ENCODE results near the gene CHRNA1. TPM values are rescaled to one million over a fixed set of nuclear protein-coding genes. Genes with fewer than 3 reads are reported as not detected.

Gene CHRNA1
- total RNA-seq, 1 donor from 2014 or later, result 0.22 TPM

DNA sequence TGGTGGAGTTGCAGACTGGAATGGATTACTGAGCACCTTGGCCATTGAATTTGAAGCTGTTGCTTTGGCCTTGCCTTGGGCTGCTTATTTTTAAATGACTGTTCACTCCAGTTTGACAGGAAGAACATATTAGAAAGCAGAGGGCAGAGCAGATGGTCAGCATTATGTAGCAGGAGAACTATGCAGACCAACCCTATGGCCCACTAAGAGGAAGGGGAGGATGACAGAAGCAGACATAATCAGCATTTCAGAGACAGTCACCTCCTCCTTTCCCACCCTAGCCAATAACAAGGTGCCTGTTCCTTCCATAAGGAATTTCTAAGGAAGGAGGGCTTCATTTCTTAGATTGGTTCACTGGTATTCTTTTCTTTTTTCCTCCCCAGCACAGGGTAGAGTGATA lies 2.4 kb downstream of the CHRNA1 start:
- DNase-seq (ENCODE audit: low spot score), result no peak

GRCh38 chr2:174760845-174761473 lies 3.3 kb downstream of the CHRNA1 start:
- no peak for DNase-seq (ENCODE audit: low spot score)

GRCh38 chr2:174759381-174760065 lies 4.7 kb downstream of the CHRNA1 start:
- no peak for DNase-seq (ENCODE audit: low spot score)

GRCh38 chr2:174756743-174757142 lies 7.5 kb downstream of the CHRNA1 start:
- DNase-seq (ENCODE audit: low spot score), result no peak

DNA sequence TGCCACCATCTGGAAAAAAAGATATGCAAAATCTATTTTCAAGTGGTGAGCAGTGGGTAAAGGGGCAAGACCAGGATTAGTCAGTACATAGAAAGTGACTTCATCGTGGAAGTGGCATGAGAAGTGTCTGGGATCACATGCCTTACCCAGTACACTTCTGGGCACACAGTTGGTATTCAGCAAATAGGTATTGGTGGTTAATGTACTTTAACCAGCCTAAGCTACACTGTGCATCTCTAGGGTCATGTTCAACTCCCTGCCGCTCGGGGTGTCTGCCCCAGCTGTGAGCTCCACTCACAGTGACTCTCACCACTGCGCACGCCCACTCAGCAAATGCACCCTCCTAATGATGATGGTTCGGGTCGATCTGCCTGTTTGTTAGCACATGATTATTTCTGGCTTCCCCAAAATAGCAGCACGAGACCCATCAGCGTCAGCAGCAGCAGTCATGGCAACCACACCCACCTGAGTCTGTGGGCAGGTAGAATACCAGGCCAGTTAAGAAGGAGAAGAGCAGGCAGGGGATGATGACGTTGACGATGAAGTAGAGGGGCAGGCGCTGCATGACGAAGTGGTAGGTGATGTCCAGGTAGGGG lies 11.1 kb downstream of the CHRNA1 start:
- no peak for DNase-seq (ENCODE audit: low spot score)

GRCh38 chr2:174752403-174753037 lies 11.8 kb downstream of the CHRNA1 start:
- no peak for DNase-seq (ENCODE audit: low spot score)

DNA sequence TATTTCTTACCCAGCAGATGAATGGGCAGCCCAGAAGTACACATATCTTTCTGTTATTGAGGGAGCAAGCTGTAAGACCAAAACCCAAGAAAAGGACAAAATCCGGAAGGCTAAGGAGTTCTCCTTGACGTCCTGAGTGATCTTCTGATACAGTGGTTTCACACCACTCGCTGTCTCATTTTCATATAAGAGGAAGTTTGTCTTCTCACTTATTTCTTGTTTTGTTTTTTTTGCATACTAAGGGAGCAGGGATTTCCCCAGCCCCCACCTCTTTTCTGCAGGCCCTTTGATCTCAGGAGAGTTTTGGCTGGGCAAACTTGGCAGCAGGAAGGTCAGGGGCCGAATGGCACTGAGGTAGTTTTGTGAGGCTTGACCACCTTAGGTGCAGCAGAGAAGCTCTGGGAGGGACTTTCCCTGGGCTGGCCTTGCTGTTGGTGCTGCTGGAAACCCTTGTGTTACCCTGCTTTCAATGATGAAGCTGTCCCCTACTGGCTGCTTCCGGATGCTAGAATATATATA lies 13.3 kb downstream of the CHRNA1 start:
- DNase-seq (ENCODE audit: low spot score), result no peak

- DNase-seq (ENCODE audit: low spot score), result no peak
These were observed 14.5 kb downstream of the CHRNA1 start for GRCh38 chr2:174749793-174750192.

DNA sequence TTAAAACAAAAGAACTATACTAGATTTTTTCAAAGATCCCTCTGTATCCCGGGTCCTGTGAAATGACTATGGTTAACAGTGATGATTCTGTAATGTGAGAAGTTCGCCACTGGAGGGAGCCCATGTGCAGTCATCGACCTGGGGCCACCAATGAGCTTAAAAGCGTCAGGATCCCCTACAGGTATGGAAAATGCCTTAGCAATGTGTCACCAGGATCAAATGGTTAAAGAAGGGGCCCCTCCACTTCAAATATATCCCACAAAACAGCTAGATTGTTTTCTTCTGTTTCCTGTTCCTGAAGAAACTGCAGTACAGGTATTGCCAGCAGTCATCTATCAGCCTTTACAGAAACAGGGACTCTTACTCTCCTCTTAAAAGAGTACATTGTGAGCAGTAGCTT lies 15.3 kb downstream of the CHRNA1 start:
- no peak for DNase-seq (ENCODE audit: low spot score)

GRCh38 chr2:174745142-174745541 lies 19.1 kb downstream of the CHRNA1 start:
- DNase-seq (ENCODE audit: low spot score), result no peak

DNA sequence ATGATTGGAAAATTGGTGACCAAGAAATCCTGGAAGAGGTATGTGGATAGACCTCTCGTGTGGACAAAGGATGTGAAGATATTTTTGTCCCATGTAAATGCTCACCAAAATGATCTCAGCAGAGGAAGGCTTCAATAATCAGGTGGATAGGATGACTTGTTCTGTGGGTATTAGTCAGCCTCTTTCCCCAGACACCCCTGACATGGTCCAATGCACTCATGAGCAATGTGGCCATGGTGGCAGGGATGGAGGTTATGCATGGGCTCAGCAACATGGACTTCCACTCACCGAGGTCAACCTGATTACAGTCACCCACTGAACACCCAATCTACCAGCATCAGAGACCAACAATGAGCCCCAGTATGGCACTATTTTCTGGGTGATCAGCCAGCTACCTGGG lies 20.2 kb downstream of the CHRNA1 start:
- DNase-seq (ENCODE audit: low spot score), result no peak

- no peak for DNase-seq (ENCODE audit: low spot score)
These were observed 23.6 kb downstream of the CHRNA1 start for GRCh38 chr2:174740721-174741120.

DNA sequence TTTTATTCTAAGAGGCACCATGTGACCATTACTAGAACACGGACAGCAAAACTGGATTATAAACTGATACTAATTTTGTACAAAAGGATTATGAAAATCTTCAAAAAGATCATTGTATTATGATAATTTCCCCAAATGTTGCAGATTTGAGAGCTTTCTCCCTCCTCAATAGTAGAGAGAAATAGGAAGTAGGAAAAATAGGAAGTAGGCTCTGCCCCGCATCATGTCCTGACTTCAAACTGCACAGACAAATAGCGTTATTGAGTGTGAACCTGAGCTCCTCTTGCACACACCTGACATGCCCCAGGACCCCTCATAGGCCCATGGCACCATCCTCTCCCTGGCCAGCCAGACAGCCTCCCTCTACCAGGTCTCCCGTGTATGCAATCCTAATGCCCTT lies 25.4 kb downstream of the CHRNA1 start:
- DNase-seq (ENCODE audit: low spot score), result no peak

GRCh38 chr2:174731546-174731945 lies 32.7 kb downstream of the CHRNA1 start:
- no peak for DNase-seq (ENCODE audit: low spot score)

DNA sequence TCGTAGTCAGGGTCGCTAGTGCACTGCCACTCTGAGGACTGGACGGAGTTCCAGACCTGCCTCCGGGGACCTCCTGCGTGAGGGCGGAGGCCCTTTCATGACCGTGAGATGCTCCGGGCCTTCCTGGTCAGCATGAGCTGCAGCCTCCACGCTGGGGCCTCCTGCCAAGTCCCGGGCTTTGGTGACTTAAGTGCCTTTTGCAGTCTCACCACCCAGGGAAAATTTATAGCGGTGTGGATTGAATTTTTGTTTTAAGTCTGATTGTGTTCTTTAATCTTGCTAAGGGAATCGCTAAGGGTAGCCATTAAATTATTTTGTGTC lies 33.6 kb downstream of the CHRNA1 start:
- no peak for DNase-seq (ENCODE audit: low spot score)

- DNase-seq (ENCODE audit: low spot score), result no peak
These were observed 34.2 kb downstream of the CHRNA1 start for GRCh38 chr2:174729797-174730697.

GRCh38 chr2:174728096-174728495 lies 36.2 kb downstream of the CHRNA1 start:
- DNase-seq (ENCODE audit: low spot score), result no peak

DNA sequence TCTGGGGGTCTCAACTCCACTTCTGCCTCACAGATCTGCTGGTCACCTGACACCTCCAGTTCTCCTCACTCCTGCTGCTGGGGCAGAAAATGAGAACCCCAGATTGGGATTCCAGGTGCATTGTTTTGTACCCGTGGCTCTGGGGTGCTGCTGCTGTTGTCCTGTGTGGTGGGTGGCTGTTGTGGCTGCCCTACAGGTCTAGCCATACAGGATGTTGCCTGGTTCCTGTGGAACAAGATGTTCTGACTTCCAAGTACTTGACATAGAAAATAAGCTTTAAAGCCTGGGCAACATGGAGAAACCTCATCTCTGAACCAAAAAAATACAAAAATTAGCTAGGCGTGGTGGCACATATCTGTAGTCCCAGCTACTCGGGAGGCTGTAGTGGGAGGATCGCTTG lies 38.1 kb downstream of the CHRNA1 start:
- no peak for DNase-seq (ENCODE audit: low spot score)

DNA sequence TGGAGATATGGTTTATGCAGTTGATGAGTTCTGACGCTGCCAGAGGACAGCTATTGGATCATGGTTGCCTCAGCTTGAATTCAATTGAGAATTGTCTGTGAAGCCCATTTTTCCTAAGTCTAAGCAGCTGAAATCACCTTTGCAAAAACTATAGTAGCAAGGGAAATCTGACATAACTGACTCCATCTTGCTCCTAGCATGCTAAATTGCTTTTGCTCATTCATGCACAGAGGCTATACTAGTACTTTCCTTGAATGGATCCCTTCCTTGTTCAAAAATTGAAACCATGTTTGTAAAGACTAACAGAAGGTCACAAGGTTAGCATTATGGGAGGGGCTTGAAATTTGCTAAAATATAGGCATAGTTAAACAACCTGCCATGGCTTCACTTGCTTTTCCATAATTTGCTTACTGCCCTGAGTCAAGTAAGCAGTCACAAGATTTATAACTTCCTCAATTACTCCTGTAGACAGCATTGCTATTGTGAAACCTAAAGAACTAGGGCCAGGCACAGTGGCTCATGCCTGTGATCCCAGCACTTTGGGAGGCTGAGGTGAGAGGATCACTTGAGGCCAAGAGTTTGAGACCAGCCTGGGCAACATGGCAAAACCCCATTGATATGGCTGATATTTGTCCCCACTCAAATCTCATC lies 41.2 kb downstream of the CHRNA1 start:
- DNase-seq (ENCODE audit: low spot score), result no peak

GRCh38 chr2:174719016-174719415 lies 45.3 kb downstream of the CHRNA1 start:
- DNase-seq (ENCODE audit: low spot score), result no peak

- DNase-seq (ENCODE audit: low spot score), result no peak
These were observed 45.7 kb downstream of the CHRNA1 start for GRCh38 chr2:174718591-174718990.

Measured in mesenteric fat pad (tissue), 1 donor.